ENCODE measurements around the gene ERVFRD-1. TPM values are rescaled to one million over a fixed set of nuclear protein-coding genes. Genes with fewer than 3 reads are reported as not detected.
A peak's percentile ranks its signal among the peaks of the same experiment; 100 is the strongest.

Gene ERVFRD-1
- polyA plus RNA-seq, 2 of the 4 experiments (the other 2 are of a cell fraction) = not detected

- peaks cover 3% of the 10 kb centered on the region; the same call in 1 of the 3 replicates for H3K9me3 ChIP-seq
- ATAC-seq = peak; percentile 92 to 93
- H3K4me2 ChIP-seq = peak overlapping the region; percentile 61
- FAIRE-seq = no peak
- H3K4me3 ChIP-seq = no peak overlapping the region
- peak overlapping the region; percentile 89 to 94 for H3K27ac ChIP-seq
- peak; percentile 84 to 93 for DNase-seq (ENCODE audit: low read depth in 1 of 2, low spot score in 1 of 2)
- peaks cover 36% of the 10 kb centered on the region for H3K4me1 ChIP-seq
- POLR2A ChIA-PET = no interaction called here
- 19% methylated on average over 10 of the region's 10 CpGs for WGBS (ENCODE audit: missing lambda C conversion rate)
- CTCF ChIA-PET = interaction anchor here (0.6 to 3.2 kb wide), 19 partner anchors 9 to 432 kb away, joined by 3 to 53 read pairs (median 5); no protein-coding TSS in a partner anchor
- no peak for TF ChIP-seq RARB (CRISPR knock-in tag; IDR thresholded peaks at IDR 0.05)
- no peak for TF ChIP-seq POLR2A (IDR thresholded peaks at IDR 0.05; ENCODE audit: low read length)
- TF ChIP-seq FOXS1 (CRISPR knock-in tag; IDR thresholded peaks at IDR 0.05) = 0 out of 2 replicates have a peak, but pooled peaks have one; percentile 62
- TF ChIP-seq ZSCAN20 (CRISPR knock-in tag; IDR thresholded peaks at IDR 0.05) = peak; percentile 55; the same call in 1 of the 2 replicates
- no peak for TF ChIP-seq HMGXB4 (CRISPR knock-in tag; IDR thresholded peaks at IDR 0.05; ENCODE audit: borderline replicate concordance)
- no peak for TF ChIP-seq NPAS2 (CRISPR knock-in tag; IDR thresholded peaks at IDR 0.05; ENCODE audit: borderline replicate concordance)
- no peak for TF ChIP-seq PBX3 (IDR thresholded peaks at IDR 0.05)
- peak; percentile 39; the same call in 1 of the 2 replicates for TF ChIP-seq TFCP2L1 (CRISPR knock-in tag; IDR thresholded peaks at IDR 0.05)
- no peak for TF ChIP-seq SREBF2 (IDR thresholded peaks at IDR 0.05)
- no peak for TF ChIP-seq POLR2AphosphoS2 (conservative IDR thresholded peaks at IDR 0.05; ENCODE audit: low read length)
- peak in 1 of 2 experiments; percentile 31; a peak in 1 of 5 replicates for TF ChIP-seq EP300 (IDR thresholded peaks at IDR 0.05)
- TF ChIP-seq RFX5 (IDR thresholded peaks at IDR 0.05) = no peak
- no peak for TF ChIP-seq BHLHE40 (IDR thresholded peaks at IDR 0.05; ENCODE audit: low read depth, low read length)
- no peak for TF ChIP-seq CBX8 (IDR thresholded peaks at IDR 0.05)
- peak; percentile 72; the same call in 1 of the 2 replicates for TF ChIP-seq ZNF302 (CRISPR knock-in tag; IDR thresholded peaks at IDR 0.05)
- TF ChIP-seq NFE2L2 (conservative IDR thresholded peaks at IDR 0.05; ENCODE audit: low read length) = peak; percentile 84
- TF ChIP-seq E2F6 (IDR thresholded peaks at IDR 0.05; ENCODE audit: borderline replicate concordance, low read depth) = peak; percentile 98
- no peak for TF ChIP-seq CHD2 (IDR thresholded peaks at IDR 0.05; ENCODE audit: low read length, partially characterized antibody)
- no peak for TF ChIP-seq CHD4 (IDR thresholded peaks at IDR 0.05; ENCODE audit: borderline replicate concordance)
- no peak for TF ChIP-seq ZC3H11A (IDR thresholded peaks at IDR 0.05)
- peak; percentile 74 for TF ChIP-seq JUNB (IDR thresholded peaks at IDR 0.05)
- no peak for TF ChIP-seq PHF8 (IDR thresholded peaks at IDR 0.05; ENCODE audit: borderline replicate concordance, low read depth)
- TF ChIP-seq EHF (CRISPR knock-in tag; IDR thresholded peaks at IDR 0.05) = 0 out of 2 replicates have a peak, but pooled peaks have one; percentile 79
- peak; percentile 79; the same call in 1 of the 2 replicates for TF ChIP-seq HOXB5 (CRISPR knock-in tag; IDR thresholded peaks at IDR 0.05)
- TF ChIP-seq HOXB13 (CRISPR knock-in tag; IDR thresholded peaks at IDR 0.05; ENCODE audit: low read depth) = peak; percentile 87; the same call in 1 of the 2 replicates
- no peak for TF ChIP-seq NR3C1 (IDR thresholded peaks at IDR 0.05)
- no peak for TF ChIP-seq RCOR1 (IDR thresholded peaks at IDR 0.05; ENCODE audit: low read depth, low read length)
- no peak for TF ChIP-seq TP53 (CRISPR knock-in tag; IDR thresholded peaks at IDR 0.05)
- TF ChIP-seq MYC (IDR thresholded peaks at IDR 0.05; ENCODE audit: borderline replicate concordance, low read length) = no peak
- peak; percentile 64; the same call in 1 of the 2 replicates for TF ChIP-seq GATA3 (IDR thresholded peaks at IDR 0.05; ENCODE audit: borderline replicate concordance)
- no peak for TF ChIP-seq KDM1A (IDR thresholded peaks at IDR 0.05; ENCODE audit: low read depth)
- TF ChIP-seq HDAC2 (IDR thresholded peaks at IDR 0.05) = no peak
- TF ChIP-seq MAFK (IDR thresholded peaks at IDR 0.05; ENCODE audit: partially characterized antibody) = peak; percentile 89
- no peak; the same call in 1 of the 2 replicates for TF ChIP-seq HOXA7 (CRISPR knock-in tag; IDR thresholded peaks at IDR 0.05)
- no peak for TF ChIP-seq ESRRA (IDR thresholded peaks at IDR 0.05; ENCODE audit: borderline replicate concordance, low read length)
- no peak for TF ChIP-seq BCL3 (IDR thresholded peaks at IDR 0.05)
- TF ChIP-seq EHMT2 (IDR thresholded peaks at IDR 0.05; ENCODE audit: low read depth) = no peak
- TF ChIP-seq FOSB (CRISPR knock-in tag; IDR thresholded peaks at IDR 0.05) = no peak
Observed at GRCh38 chr6:11143394-11144371, 32.2 kb upstream of the ERVFRD-1 start.

All from A549 (cell line).